GM18858 (cell line): ENCODE results near the gene DSCAM.
"Not testable (repeated sequence)": the region's sequence is repeated elsewhere in the genome, so short reads cannot be mapped to it uniquely, and the experiment has no call there.

Experiments used
- ATAC-seq: cut with Tn5 transposase; IDR thresholded peaks from one replicate; pipeline ENCODE4 v1.9.1; 2021; ENCODE audit not compliant: unreplicated experiment

The DSCAM gene

GRCh38 chr21:40337981-40338380 is 509.0 kb downstream of the DSCAM start:
- ATAC-seq: no peak

GRCh38 chr21:40335704-40336103 is 511.3 kb downstream of the DSCAM start:
- no peak for ATAC-seq

- no peak for ATAC-seq
These were observed 512.8 kb downstream of the DSCAM start for GRCh38 chr21:40334159-40334558.

GRCh38 chr21:40333731-40334130 is 513.2 kb downstream of the DSCAM start:
- ATAC-seq: no peak

GRCh38 chr21:40331804-40332203 is 515.2 kb downstream of the DSCAM start:
- ATAC-seq: no peak

- ATAC-seq: no peak
These were observed 515.8 kb downstream of the DSCAM start for GRCh38 chr21:40331172-40331571.

- ATAC-seq: no peak
These were observed 522.6 kb downstream of the DSCAM start for GRCh38 chr21:40324389-40324788.

- ATAC-seq: not testable (repeated sequence)
These were observed 526.2 kb downstream of the DSCAM start for GRCh38 chr21:40320718-40321117.

- no peak for ATAC-seq
These were observed 528.6 kb downstream of the DSCAM start for GRCh38 chr21:40318371-40318770.

GRCh38 chr21:40316104-40316503 is 530.9 kb downstream of the DSCAM start:
- ATAC-seq: no peak

GRCh38 chr21:40315626-40316025 is 531.3 kb downstream of the DSCAM start:
- no peak for ATAC-seq

- no peak for ATAC-seq
These were observed 533.7 kb downstream of the DSCAM start for GRCh38 chr21:40313260-40313659.

GRCh38 chr21:40300300-40300699 is 546.7 kb downstream of the DSCAM start:
- no peak for ATAC-seq

GRCh38 chr21:40299451-40299850 is 547.5 kb downstream of the DSCAM start:
- no peak for ATAC-seq

- ATAC-seq: no peak
These were observed 552.6 kb downstream of the DSCAM start for GRCh38 chr21:40294345-40294744.

- ATAC-seq: no peak
These were observed 555.4 kb downstream of the DSCAM start for GRCh38 chr21:40291560-40291959.

GRCh38 chr21:40284409-40284808 is 562.5 kb downstream of the DSCAM start:
- ATAC-seq: no peak

- no peak for ATAC-seq
These were observed 563.8 kb downstream of the DSCAM start for GRCh38 chr21:40282912-40283886.

GRCh38 chr21:40278345-40278744 is 568.6 kb downstream of the DSCAM start:
- no peak for ATAC-seq

GRCh38 chr21:40276001-40276400 is 571.0 kb downstream of the DSCAM start:
- ATAC-seq: no peak

GRCh38 chr21:40272037-40272436 is 574.9 kb downstream of the DSCAM start:
- no peak for ATAC-seq

GRCh38 chr21:40271164-40271563 is 575.8 kb downstream of the DSCAM start:
- ATAC-seq: no peak

GRCh38 chr21:40270047-40270446 is 576.9 kb downstream of the DSCAM start:
- no peak for ATAC-seq
